Measurements from ENCODE around the gene MOSPD3.

- TF ChIP-seq CTCF (conservative IDR thresholded peaks at IDR 0.05 in 1 of 2, IDR thresholded peaks at IDR 0.05 in 1 of 2; ENCODE audit: extremely low read depth in 1 of 2, insufficient read depth in 1 of 2, low read depth in 1 of 2, low read length in 2 of 2) (no peak), EZH2 (IDR thresholded peaks at IDR 0.05; ENCODE audit: borderline replicate concordance, low read length) (no peak)
Measured at GRCh38 chr7:100612730-100613390, 520 bp downstream of the MOSPD3 start.
